GM18507 (cell line): ENCODE measurements around the gene ATG4C.

Experiments used
- DNase-seq: peaks from one replicate; pipeline ENCODE4 v3.0.0; 2011; ENCODE audit warnings: low read depth; ENCODE audit not compliant: insufficient read length; ENCODE audit errors: extremely low spot score
- FAIRE-seq: peaks from 2 replicates; lab custom pipeline; 2011; peaks lifted over from hg19 to GRCh38; lab: Jason Lieb, UNC

ATG4C gene

GRCh38 chr1:62832276-62832675 lies 48.3 kb downstream of the ATG4C start:
- DNase-seq (no peak), FAIRE-seq (no peak)

GRCh38 chr1:62833529-62833928 lies 49.6 kb downstream of the ATG4C start:
- DNase-seq (no peak), FAIRE-seq (no peak)

GRCh38 chr1:62834400-62834961 lies 50.5 kb downstream of the ATG4C start:
- no peak for FAIRE-seq

DNA sequence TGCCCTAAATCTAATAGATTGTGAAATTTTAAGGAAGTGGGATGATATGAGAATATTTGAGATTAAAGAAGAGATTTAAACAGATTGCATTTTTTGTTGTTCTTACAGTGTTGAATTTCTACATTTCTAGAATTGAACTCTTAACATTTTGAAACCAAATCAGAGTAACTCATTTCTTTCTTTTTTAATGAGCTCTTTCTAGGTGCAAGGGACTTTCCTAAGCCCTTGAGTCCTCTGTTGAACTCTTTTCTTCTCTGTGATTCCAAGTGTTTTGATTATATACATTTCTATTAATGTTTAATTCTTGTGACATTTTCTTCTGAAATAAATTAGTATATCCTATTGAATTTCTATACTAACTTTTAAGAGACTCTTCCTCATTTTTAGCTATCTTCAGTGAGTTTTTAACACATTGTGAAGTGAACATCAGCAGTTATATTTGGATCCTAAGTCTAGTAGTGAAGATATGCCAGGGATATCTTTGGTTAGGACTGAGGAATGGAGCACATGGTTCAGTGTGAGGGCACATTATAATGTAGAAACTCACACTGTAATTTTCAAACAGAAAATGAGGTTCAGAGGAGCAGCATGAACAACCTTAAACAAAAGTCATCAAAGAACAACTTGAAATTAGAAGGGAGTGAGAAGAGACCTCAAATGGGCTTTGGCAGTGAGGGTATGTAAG lies 53.1 kb downstream of the ATG4C start:
- FAIRE-seq: peak; percentile 42
- no peak for DNase-seq

More at GRCh38 chr1:62834400-62834961, 50.5 kb downstream of the ATG4C start:
- DNase-seq: no peak

DNA sequence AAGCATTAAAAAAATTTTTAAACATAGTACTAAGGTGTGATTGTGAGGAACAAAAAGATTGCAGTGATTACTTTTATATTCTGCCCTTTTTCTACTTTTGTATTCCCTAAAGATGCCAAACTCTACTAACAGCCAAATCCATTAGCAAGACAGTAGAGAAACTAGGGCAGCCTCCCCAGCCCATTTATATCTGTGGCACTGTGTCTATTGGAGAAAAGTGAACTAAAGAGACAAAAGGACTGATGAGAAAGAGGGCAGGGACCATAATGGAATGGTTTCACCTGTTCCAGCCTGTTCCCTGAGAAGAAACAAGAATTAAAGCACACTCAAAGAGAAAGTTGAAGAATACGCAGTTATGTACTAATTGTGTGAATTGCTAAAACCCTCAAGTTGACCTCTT lies 56.6 kb downstream of the ATG4C start:
- DNase-seq (no peak), FAIRE-seq (no peak)

GRCh38 chr1:62841587-62842169 lies 57.7 kb downstream of the ATG4C start:
- peak; percentile 18 for DNase-seq
- peak; percentile 91 for FAIRE-seq

DNA sequence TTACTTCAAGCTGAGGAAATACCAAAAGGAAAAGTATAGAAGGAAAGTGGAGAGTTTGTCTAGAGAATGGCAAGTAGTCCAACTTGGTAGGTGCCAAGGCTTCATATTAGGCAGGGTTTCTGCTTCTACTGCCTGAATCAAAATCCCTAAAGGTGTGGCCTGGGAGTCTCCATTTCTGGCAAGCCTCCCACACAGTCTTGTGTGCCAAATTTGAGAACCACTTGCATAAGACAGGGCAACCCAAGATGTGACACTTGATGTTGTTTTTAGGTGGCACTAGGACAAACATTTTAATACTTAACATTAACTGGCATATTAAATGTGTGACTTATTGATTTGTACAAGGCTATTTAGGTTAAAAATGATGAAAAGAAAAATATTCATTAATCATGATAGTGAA lies 60.1 kb downstream of the ATG4C start:
- DNase-seq (no peak), FAIRE-seq (no peak)

GRCh38 chr1:62849031-62849430 lies 65.1 kb downstream of the ATG4C start:
- FAIRE-seq (peak; percentile 46), DNase-seq (no peak)

DNA sequence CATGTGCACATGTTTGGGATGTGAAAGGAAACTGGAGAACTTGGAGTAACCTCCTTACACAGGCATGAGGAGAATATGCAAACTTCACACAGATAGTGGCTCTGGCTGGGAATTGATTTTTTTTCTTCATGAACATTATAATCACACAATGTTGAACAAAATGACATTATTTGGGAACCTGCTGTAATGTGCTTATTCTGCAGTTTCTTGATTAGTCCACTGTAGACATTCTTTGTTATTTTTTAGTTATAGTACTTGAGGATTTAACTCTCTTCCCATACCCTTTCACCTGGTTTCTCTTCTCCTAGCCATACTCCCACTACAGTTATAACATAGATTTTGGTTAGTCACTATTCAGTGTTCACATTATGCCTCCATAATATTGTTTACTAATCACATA lies 68.3 kb downstream of the ATG4C start:
- no peak for FAIRE-seq

GRCh38 chr1:62856960-62857359 lies 73.0 kb downstream of the ATG4C start:
- no peak for FAIRE-seq
- DNase-seq: no peak

More for the DNA sequence above, 68.3 kb downstream of the ATG4C start:
- DNase-seq: no peak

DNA sequence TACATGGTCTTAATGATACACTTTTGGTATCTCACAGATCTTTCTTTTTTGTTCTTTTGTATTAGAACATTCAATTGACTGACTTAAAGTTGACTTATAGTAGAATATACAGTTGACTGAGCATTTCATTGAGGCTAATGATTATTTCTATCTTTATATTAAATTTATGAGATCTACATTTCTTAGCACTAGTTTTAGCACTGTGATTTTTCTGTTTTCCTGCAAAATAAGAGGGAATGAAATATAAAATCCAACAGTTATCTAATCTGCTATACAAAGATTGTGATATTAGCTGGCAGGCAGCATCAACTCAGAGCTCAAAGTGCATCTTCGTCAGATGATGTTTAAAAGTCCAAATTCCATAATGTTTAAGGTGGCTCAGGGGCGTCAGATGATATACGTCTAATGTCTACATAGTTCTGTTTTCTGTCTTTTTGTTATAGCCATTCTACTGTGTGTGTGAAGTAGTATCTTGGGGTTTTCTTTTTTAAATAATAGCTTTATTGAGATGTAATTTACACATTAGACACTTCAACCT lies 85.4 kb downstream of the ATG4C start:
- DNase-seq (no peak), FAIRE-seq (no peak)

DNA sequence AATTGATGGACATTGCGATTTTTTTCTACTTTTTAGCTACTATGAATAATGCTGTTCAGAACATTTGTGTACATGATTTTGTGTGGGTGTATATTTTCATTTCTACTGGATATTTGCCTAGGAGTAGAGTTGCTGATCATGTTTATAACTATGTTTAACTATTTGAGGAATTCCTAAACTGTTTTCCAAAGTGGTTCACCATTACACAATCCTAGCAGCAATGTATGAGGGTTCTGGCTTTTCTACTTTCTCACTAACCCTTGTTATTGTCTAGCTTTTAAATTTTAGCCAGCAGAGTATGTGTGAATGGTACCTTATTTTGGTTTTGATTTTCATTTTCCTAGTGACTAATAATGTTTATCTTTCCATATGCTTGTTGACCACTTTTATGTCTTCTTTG lies 86.2 kb downstream of the ATG4C start:
- DNase-seq (no peak), FAIRE-seq (peak; percentile 39)

- FAIRE-seq: no peak
- no peak for DNase-seq
These were observed 91.7 kb downstream of the ATG4C start for GRCh38 chr1:62875676-62876075.

GRCh38 chr1:62876535-62876934 lies 92.6 kb downstream of the ATG4C start:
- DNase-seq: no peak
- FAIRE-seq: no peak

- DNase-seq (no peak), FAIRE-seq (no peak)
These were observed 93.6 kb downstream of the ATG4C start for GRCh38 chr1:62877579-62877978.

GRCh38 chr1:62879962-62880361 lies 96.0 kb downstream of the ATG4C start:
- DNase-seq: no peak
- no peak for FAIRE-seq

GRCh38 chr1:62882201-62883104 lies 98.5 kb downstream of the ATG4C start:
- FAIRE-seq: no peak
- DNase-seq: no peak

DNA sequence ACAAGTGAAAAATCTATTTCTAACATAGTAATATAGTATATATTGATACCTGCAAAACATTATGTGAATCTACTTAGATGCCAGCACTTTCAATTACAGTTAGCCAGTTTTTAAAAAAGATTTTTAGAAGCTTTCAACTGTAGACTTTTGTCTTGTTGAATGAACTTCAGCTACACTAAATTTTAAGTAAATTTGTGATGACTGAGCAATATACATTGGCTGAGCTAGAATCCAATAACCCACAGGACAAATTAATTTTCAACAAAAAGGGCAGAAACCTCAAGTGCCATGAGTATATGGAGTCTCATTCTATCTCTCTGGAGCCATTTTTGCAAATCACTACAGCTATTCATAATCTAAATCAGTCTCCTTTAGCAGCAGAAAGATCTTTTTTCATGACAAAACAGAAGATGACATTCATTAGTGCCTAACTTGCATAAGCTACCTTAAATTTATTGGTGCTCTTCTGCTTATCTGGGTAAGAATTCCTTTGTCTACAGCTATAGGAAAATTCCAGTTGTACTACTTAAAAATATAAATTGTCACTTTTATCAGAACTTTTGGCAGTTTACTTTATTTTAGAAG lies 100.3 kb downstream of the ATG4C start:
- no peak for FAIRE-seq
- DNase-seq: no peak

- FAIRE-seq (no peak), DNase-seq (no peak)
These were observed 104.0 kb downstream of the ATG4C start for GRCh38 chr1:62887799-62888507.
